ENCODE measurements around the gene MACROD2. TPM values are rescaled to one million over a fixed set of nuclear protein-coding genes. Genes with fewer than 3 reads are reported as not detected.

MACROD2 gene
- total and polyA plus RNA-seq, 8 donors, result 0.78 to 31.3 (median 10.9) TPM; not detected in 1

DNA sequence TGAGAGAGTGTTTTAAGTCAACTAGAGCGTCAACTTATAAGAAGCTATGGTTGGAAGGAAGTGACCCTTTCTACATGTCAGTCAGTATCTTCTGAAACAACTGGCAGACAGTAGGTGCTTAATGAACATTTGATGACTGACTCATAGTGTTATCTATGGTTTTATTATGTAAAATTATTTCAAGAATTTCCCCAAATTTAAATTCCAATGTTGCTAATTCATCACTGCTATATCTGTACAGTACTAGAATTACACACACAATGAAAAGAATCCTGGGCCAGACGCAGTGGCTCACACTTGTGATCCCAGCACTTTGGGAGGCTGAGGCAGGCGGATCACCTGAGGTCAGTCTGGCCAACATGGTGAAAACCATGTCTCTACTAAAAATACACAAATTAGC is 1063.5 kb downstream of the MACROD2 start:
- WGBS, 5 donors, result 73 to 98% (median 79%) methylated on average over 3 of the region's 3 CpGs
- Histone ChIP-seq H3K27ac (no peak overlapping the region), H3K4me1 (no peaks in the 10 kb centered on the region), H3K9me3 (no peaks in the 10 kb centered on the region), H3K27me3 (no peaks in the 10 kb centered on the region), H3K4me3 (no peak overlapping the region), H3K36me3 (no peaks in the 10 kb centered on the region)
- no peak for DNase-seq
- intact Hi-C loops (cut with DNase I; ENCODE audit: low total_unique reads), result no loop called here
- no peak for TF ChIP-seq POLR2A (IDR thresholded peaks at IDR 0.05)
- no peak for TF ChIP-seq POLR2AphosphoS5 (IDR thresholded peaks at IDR 0.05)
- no peak for TF ChIP-seq EP300 (IDR thresholded peaks at IDR 0.05)
- TF ChIP-seq CTCF (IDR thresholded peaks at IDR 0.05), result no peak

DNA sequence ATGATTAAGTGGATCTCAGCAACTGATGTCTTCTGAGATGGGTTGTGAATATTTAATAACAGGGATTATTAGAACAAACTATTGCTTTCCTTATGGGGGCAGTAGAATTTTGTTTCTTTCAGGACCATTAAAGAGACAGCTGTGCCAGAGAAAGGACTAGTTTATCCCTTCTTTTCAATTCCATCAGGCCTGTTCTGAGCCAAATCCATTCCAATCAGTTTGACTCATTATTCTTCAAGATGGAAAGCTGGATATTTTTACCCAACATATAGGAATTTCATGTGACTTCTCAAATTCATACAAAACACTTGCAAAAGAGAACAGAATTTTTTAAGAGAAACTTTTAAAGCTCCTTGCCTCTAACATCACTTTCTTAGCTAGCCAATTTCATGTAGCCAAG is 1064.1 kb downstream of the MACROD2 start:
- Histone ChIP-seq H3K27me3 (no peaks in the 10 kb centered on the region), H3K9me3 (no peaks in the 10 kb centered on the region), H3K27ac (no peak overlapping the region), H3K4me3 (no peak overlapping the region), H3K36me3 (no peaks in the 10 kb centered on the region), H3K4me1 (no peaks in the 10 kb centered on the region)
- no peak for DNase-seq
- intact Hi-C loops (cut with DNase I; ENCODE audit: low total_unique reads), result no loop called here
- no peak for TF ChIP-seq EP300 (IDR thresholded peaks at IDR 0.05)

- 78 to 92% (median 84%) methylated on average over 8 of the region's 8 CpGs for WGBS, 5 donors
- no peaks in the 10 kb centered on the region for H3K9me3 ChIP-seq
- no peak overlapping the region for H3K4me3 ChIP-seq
- no peaks in the 10 kb centered on the region for H3K4me1 ChIP-seq
- H3K27ac ChIP-seq, result no peak overlapping the region
- no peaks in the 10 kb centered on the region for H3K27me3 ChIP-seq
- TF ChIP-seq EP300 (IDR thresholded peaks at IDR 0.05), result no peak
- TF ChIP-seq CTCF (IDR thresholded peaks at IDR 0.05), result no peak
- no peak for TF ChIP-seq POLR2A (IDR thresholded peaks at IDR 0.05)
- no peak for TF ChIP-seq POLR2AphosphoS5 (IDR thresholded peaks at IDR 0.05)
- intact Hi-C loops (cut with DNase I; ENCODE audit: low total_unique reads), result no loop called here
- DNase-seq, result no peak
- H3K36me3 ChIP-seq, result no peaks in the 10 kb centered on the region
Measured at GRCh38 chr20:15060265-15061060, 1065.1 kb downstream of the MACROD2 start.

GRCh38 chr20:15061061-15061430 is 1065.7 kb downstream of the MACROD2 start:
- intact Hi-C loops (cut with DNase I; ENCODE audit: low total_unique reads), result no loop called here
- TF ChIP-seq CTCF (IDR thresholded peaks at IDR 0.05) (no peak), EP300 (IDR thresholded peaks at IDR 0.05) (no peak), POLR2AphosphoS5 (IDR thresholded peaks at IDR 0.05) (no peak), POLR2A (IDR thresholded peaks at IDR 0.05) (no peak)
- WGBS, 5 donors, result 71 to 87% (median 78%) methylated on average over 2 of the region's 2 CpGs

DNA sequence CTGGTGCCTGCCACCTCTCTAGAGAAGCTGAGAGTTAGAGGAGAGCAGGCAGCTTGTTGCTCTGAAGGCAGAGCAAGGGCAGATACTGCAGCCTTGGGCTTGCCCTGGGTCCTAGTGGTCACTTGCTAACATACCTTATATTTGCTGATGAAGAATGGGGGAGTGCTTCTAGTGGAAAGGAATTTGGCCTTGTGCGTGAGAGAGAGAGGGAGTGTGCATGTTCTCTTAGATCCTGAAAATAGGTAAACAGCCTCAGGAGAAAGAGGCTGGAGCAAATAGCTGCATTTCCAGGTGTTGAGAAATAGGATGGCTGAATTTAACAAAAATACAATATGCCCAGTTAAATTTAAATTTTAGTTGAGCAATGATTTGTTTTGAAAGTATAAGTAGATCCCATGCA is 1066.6 kb downstream of the MACROD2 start:
- no peaks in the 10 kb centered on the region for H3K4me1 ChIP-seq
- H3K27me3 ChIP-seq, result no peaks in the 10 kb centered on the region
- intact Hi-C loops (cut with DNase I; ENCODE audit: low total_unique reads), result no loop called here
- H3K9me3 ChIP-seq, result no peaks in the 10 kb centered on the region
- WGBS, 5 donors, result 23 to 63% (median 45%) methylated on average over 1 of the region's 1 CpG
- no peaks in the 10 kb centered on the region for H3K36me3 ChIP-seq
- no peak overlapping the region for H3K27ac ChIP-seq
- no peak for TF ChIP-seq CTCF (IDR thresholded peaks at IDR 0.05)
- no peak for TF ChIP-seq EP300 (IDR thresholded peaks at IDR 0.05)
- TF ChIP-seq POLR2AphosphoS5 (IDR thresholded peaks at IDR 0.05), result no peak
- TF ChIP-seq POLR2A (IDR thresholded peaks at IDR 0.05), result no peak
- peak in 1 of 2 donors; percentile 44 for DNase-seq
- H3K4me3 ChIP-seq, result no peak overlapping the region

More at GRCh38 chr20:15061061-15061430, 1065.7 kb downstream of the MACROD2 start:
- H3K27ac ChIP-seq, result no peak overlapping the region
- no peak for DNase-seq
- H3K9me3 ChIP-seq, result no peaks in the 10 kb centered on the region
- H3K36me3 ChIP-seq, result no peaks in the 10 kb centered on the region
- H3K4me3 ChIP-seq, result no peak overlapping the region
- no peaks in the 10 kb centered on the region for H3K4me1 ChIP-seq
- no peaks in the 10 kb centered on the region for H3K27me3 ChIP-seq
